Skin of body (tissue), 2 donors: ENCODE measurements around the gene NWD2. TPM values are rescaled to one million over a fixed set of nuclear protein-coding genes. Genes with fewer than 3 reads are reported as not detected.

Experiments
- DNase-seq: peaks from one replicate; lab custom pipeline; 2025; lab: John Stamatoyannopoulos, UW
- total RNA-seq: library from RNA; depleted of rRNA; stranded (reverse); fragments of >200 nt; gene quantifications from one replicate; pipeline ENCODE4 v1.2.3, GENCODE V29; 2014

Gene NWD2
- total RNA-seq, 1 donor from 2014 or later, result 0.30 TPM

DNA sequence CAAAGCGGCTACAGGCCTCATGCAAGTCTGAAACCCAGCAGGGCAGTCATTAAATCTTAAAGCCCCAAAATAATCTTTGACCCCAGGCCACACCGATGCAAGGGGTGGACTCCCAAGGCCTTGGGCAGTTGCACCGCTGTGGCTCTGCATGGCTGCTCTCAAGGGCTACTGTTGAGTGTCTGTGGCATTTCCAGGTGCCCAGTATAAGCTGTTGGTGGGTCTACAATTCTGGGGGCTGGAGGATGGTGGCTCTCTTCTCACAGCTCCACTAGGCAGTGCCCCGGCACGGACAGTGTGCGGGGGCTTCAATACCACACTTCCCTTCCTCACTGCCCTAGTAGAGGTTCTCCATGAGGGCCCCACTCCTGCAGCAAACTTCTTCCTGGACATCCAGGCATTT lies 60.1 kb downstream of the NWD2 start:
- no peak for DNase-seq

GRCh38 chr4:37305984-37306383 lies 61.4 kb downstream of the NWD2 start:
- no peak for DNase-seq

- no peak for DNase-seq
Measured at GRCh38 chr4:37317104-37317643, 72.6 kb downstream of the NWD2 start.

- no peak for DNase-seq
Measured at GRCh38 chr4:37320513-37321235, 76.1 kb downstream of the NWD2 start.

DNA sequence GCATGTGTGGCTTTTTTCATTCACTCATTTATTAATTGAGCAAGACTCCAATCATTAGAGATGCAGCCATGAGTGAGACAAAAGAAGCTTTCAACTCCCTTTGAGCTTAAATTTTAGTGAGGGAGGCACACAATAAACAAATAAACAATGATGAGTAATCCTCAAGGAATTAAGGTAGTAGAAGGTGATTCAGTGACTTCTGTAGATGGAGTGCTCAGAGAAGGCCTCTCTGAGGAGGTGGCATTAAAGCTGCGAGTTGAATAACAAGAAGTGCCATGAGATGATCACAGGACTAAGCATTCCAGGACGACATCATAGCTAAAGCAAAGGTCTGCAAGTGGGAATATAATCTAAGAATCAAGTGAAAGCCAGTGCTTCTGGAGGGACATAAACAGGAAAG lies 77.6 kb downstream of the NWD2 start:
- DNase-seq, result no peak

- no peak for DNase-seq
Measured at GRCh38 chr4:37324546-37324945, 80.0 kb downstream of the NWD2 start.

GRCh38 chr4:37326852-37327251 lies 82.3 kb downstream of the NWD2 start:
- DNase-seq, result no peak

- no peak for DNase-seq
Measured at GRCh38 chr4:37338972-37339371, 94.4 kb downstream of the NWD2 start.

- DNase-seq, result no peak
Measured at GRCh38 chr4:37358748-37359147, 114.2 kb downstream of the NWD2 start.

GRCh38 chr4:37359261-37359660 lies 114.7 kb downstream of the NWD2 start:
- DNase-seq, result no peak

- DNase-seq, result no peak
Measured at GRCh38 chr4:37365888-37366287, 121.3 kb downstream of the NWD2 start.

- DNase-seq, result no peak
Measured at GRCh38 chr4:37367901-37368300, 123.4 kb downstream of the NWD2 start.

GRCh38 chr4:37370052-37370451 lies 125.5 kb downstream of the NWD2 start:
- DNase-seq, result no peak

DNA sequence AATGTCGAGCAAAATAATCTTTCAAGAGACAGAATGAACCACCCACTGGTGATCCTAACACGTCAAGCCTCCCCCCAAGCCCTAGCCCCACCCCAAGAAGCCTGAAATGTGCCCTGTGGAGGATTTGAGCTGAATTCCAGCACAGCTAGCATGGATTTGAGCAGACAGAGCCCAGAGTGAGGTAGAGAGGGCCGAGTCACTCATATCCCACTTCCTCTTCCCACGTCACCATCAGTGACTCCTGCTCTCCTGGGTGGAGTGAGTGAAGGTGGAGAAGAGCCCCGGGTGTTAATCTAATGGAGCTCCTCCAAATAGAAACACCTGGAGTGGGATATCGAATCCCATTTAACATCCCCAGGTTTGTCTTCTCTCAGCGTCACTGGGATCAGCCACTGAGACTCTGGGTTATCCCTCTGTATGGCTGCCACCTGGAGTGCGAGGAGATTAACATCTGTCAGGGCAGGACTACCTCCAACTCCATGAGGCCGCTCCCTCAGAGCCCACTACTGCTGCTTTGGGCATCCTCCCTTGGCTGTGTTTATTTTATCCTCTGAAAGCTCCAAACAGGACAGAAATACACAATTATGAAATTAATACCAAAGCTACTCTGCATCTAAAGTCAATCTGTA lies 136.6 kb downstream of the NWD2 start:
- DNase-seq, result no peak

DNA sequence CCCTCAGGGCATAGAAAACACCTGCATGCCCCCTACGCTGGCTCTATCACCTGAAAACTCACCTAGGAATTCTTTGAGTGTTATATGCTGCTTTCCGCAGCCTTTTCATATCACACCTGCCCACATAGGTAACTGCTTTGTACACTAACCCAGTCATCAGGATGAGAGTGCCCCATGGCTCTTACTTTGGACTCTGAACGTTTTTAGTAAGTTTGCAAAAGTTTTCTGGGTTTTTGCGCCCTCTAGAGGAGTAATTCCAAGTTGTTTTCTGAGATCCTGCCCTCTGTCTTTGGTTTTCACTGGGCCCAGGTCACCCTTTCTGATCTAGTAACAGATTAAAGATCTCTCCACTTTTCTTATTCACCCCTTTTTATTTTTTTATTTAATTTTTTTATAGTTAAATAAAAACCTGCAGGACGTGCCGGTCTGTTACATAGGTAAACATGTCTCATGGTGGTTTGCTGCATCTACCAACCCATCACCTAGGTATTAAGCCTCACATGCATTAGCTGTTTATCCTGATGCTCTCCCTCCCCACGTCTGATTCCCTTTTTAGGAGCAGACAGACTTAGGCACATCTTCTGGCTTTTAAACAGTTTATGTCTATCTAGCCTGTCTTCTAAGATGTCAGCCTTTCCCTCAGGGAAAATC lies 139.2 kb downstream of the NWD2 start:
- no peak for DNase-seq

DNA sequence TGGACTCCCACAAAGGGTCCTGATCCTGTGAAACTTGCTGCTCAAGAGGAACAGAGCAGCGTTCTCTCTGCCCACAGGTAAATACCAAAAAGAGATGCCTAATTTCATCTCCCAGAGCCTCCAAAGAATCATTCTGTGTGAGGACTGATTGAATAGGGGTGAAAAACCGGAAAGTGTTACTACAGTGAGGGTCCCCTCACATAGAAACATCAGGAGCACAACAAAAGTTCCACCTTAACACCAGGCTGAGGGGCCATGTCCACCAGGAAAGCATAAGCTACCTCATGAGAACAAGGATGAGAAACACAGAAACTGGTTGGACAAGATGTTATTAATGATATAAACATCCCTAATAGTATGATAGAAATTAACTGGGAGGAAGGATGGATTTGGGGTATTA lies 140.9 kb downstream of the NWD2 start:
- no peak for DNase-seq

- DNase-seq, result no peak
Measured at GRCh38 chr4:37388681-37389365, 144.3 kb downstream of the NWD2 start.

DNA sequence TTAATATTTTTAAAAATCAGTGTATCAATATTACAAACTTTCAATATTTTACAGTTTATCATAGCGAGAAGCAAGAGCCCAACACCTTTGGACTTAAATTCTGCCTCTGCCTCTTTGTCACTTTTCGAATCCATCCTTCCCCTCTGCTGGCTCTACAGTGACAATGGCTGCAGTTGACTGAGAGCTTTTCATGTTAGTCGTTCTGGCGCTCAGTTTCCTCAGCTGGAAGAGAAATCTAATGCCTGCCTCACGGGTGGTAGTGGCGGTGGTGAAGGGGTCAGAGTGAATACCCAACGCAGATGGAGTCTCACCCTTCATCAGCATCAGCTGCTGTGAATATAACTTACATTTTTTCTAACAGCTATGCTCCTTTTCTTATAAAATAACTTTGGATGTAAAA lies 144.8 kb downstream of the NWD2 start:
- no peak for DNase-seq

DNA sequence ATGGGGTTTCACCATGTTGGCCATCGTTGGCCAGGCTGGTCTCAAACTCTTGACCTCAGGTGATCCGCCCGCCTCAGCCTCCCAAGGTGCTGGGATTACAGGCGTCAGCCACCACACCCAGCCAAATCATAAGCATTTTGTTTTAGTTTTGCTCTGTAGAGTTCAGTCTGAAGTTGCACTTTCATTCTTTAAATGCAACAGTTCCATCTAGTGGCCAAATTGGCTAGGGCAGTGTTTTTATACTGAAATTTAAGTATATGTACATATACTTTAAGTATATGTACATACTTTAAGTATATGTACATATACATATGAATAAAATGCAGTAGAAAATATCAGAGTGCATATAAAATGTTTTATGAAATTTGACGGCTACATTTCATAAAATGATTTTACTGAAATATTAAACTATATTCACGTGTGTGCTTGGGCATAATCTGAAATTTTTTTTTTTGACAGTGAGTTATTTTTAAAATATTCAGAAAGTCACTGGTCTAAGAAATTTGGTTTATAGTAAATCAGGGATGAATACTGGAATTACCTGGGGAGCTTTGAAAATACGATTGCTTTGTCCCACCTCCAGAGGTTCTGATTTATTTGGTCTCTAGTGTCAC lies 145.5 kb downstream of the NWD2 start:
- DNase-seq, result peak; percentile 46

- no peak for DNase-seq
Measured at GRCh38 chr4:37392521-37393255, 148.1 kb downstream of the NWD2 start.

DNA sequence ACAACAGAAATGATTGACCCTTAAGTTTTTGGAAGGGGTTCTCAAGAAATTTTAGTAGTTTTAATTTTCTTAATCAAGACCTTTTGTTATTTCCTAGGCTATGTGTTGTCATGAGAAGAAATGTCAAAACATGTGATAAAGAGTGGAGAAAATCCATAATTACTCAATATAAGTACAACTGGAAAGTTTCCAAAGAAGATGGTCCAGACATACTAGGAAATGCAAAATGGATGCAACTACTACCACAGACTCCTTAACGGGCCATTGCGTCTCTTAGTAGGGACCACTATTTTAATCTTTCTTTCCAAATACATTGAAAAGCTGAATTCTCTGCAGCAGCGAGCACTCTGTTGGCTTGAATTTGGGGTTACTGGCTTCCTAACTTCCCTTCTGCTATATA lies 148.8 kb downstream of the NWD2 start:
- DNase-seq, result no peak
